Head of caudate nucleus (tissue), 42 donors: ENCODE data around the gene RAB11FIP4.
A peak's percentile ranks its signal among the peaks of the same experiment; 100 is the strongest.
"Not testable (repeated sequence)": the region's sequence is repeated elsewhere in the genome, so short reads cannot be mapped to it uniquely, and the experiment has no call there.

Source experiments
- DNase-seq, 42 donors: peaks; one replicate each; pipeline versions ENCODE4 v3.0.0 to v3.0.0-alpha.2; 2020 to 2021; ENCODE audit warnings: mixed read lengths in 7 of 42
- intact Hi-C: fragments of 100-400 bp; cut with DNase I; formaldehyde crosslinking; loops from one replicate; pipeline ENCODE4 v1.15.0; 2022

RAB11FIP4 gene

DNA sequence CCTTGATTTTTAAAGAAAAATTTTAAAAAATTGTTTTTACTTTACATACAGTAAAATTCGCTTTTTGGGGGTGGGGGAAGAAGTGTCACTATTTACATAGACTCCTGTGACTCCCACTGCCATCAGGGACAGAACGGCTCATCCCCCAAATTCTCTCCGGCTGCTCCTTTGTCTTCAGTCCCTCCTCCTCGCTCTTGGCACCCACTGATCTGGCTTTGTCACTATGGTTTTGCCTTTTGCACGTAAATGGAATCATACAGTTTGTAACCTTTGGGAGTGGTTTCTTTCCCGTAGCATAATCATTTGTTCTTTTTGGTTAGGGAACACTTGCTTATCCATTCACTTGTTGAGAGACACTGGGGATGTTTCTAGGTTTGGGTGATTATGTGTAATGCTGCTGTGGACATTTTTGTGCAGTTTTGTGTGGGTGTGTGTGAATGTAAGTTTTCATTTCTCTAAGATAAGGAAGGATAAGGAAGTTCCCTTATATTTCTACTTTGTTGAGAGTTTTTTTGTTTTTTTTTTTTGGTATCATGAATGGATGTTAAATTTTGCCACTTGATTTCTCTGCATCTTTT, 27.4 kb downstream of the RAB11FIP4 start:
- peak in 28 of 42 donors; percentile 30 to 83 (median 55) for DNase-seq
- intact Hi-C loops = no loop called here

DNA sequence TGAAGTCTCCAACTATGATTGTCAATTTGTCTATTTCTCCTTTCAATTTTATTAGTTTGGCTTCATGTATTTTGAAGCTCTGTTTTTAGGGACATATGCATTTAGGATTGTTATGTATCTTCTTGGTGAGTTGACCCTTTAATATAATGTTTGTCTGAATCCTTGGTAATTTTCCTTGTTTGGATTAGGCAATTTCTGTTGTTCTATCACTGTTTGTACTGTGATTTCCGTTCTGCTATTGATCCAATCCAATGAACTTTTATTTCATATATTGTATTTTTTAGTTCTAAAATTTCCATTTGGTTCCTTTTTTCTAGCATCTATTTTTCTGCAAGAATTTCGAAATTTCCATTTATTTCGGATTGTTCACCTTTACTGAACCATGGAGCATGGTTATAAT, 31.0 kb downstream of the RAB11FIP4 start:
- no peak for DNase-seq
- intact Hi-C loops = no loop called here

- intact Hi-C loops = no loop called here
- no peak for DNase-seq
Measured at GRCh38 chr17:31424944-31425281, 33.4 kb downstream of the RAB11FIP4 start.

GRCh38 chr17:31425282-31426040, 34.0 kb downstream of the RAB11FIP4 start:
- intact Hi-C loops = no loop called here
- peak in 39 of 42 donors; percentile 39 to 84 (median 69) for DNase-seq

DNA sequence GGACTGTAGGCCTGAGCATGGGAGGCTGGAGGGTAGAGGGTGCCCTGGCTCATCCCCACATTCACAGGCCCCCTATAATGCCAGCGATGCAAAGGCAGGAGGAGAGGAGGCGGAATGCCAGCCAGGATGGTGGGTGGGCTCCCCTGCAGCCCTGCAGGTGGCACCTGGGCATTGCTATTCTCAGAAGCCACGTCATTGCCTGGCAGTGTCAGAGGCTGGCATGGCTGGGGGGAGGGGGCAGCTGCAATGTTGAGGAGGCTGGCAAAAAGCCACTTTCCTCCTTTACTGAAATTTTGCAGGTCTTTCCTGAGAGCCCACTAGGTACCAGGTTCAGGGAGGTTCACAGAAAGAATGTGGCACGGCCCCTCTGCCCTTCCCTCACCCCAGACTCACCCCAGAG, 36.2 kb downstream of the RAB11FIP4 start:
- peak in 40 of 42 donors; percentile 41 to 88 (median 65) for DNase-seq
- intact Hi-C loops = no loop called here

GRCh38 chr17:31428111-31428510, 36.6 kb downstream of the RAB11FIP4 start:
- DNase-seq = peak in 2 of 42 donors; percentile 4 to 27
- intact Hi-C loops = no loop called here

- DNase-seq = peak in 1 of 42 donors; percentile 1
- intact Hi-C loops = no loop called here
Measured at GRCh38 chr17:31428512-31428911, 37.0 kb downstream of the RAB11FIP4 start.

- DNase-seq = no peak
- intact Hi-C loops = no loop called here
Measured at GRCh38 chr17:31431098-31431851, 39.8 kb downstream of the RAB11FIP4 start.

GRCh38 chr17:31431852-31432658, 40.6 kb downstream of the RAB11FIP4 start:
- DNase-seq = no peak

GRCh38 chr17:31433091-31433790, 41.8 kb downstream of the RAB11FIP4 start:
- no peak for DNase-seq
- intact Hi-C loops = no loop called here

More at GRCh38 chr17:31431852-31432658, 40.6 kb downstream of the RAB11FIP4 start:
- intact Hi-C loops = no loop called here

GRCh38 chr17:31433811-31434726, 42.6 kb downstream of the RAB11FIP4 start:
- no peak for DNase-seq

DNA sequence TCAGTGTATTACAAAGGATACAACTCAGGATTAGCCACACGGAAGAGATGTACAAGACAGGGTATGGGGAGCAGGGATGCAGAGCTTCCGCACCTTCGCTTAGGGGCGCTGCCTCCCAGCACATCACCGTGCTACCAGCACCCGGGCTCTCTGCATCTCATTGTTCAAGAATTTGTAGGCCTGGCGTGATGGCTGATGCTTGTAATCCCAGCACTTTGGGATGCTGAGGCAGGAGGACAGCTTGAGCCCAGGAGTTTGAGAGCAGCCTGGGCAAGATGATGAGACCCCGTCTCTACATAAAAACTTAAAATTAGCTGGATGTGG, 43.2 kb downstream of the RAB11FIP4 start:
- no peak for DNase-seq
- intact Hi-C loops = loop anchor here (5.0 kb wide), 1 partner anchor 93 kb away; no protein-coding TSS in a partner anchor

More at GRCh38 chr17:31433811-31434726, 42.6 kb downstream of the RAB11FIP4 start:
- intact Hi-C loops = no loop called here

GRCh38 chr17:31435581-31435980, 44.1 kb downstream of the RAB11FIP4 start:
- no peak for DNase-seq
- intact Hi-C loops = loop anchor here (5.0 kb wide), 1 partner anchor 92 kb away; no protein-coding TSS in a partner anchor

DNA sequence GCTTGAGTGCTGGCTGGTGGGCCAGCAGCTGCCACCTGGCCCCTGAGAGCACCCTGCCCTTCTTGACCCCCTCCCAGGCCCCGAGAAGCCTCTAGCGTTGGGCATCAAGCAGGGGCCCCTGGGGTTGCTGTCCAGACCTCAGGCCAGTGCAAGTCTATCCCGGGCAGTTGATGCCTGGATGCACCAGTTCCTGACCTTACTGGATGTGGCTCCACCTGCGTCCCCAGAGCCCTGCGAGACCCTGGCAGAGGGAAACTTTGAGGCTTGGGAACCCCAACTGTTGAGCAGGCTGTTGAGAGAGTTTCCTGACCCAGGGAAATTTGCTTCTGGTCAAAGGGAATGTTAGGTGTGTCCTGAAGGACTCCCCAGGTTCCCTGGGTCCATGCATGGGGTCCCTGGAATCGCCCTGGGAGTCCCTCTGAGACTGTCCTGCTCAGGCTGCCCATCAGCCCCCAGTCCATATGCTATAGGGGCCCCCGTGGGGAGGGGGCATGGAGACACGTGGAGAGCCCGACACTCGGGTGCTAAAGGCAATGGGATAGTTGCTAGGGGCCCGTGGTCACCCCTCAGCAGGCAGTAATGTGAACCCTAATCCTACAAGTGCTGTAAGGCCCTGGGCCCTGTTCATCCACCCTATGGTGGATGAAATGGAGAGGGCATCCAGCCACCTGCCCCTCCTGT, 46.4 kb downstream of the RAB11FIP4 start:
- intact Hi-C loops = loop anchor here (5.0 kb wide), 1 partner anchor 89 kb away; no protein-coding TSS in a partner anchor
- DNase-seq = no peak

DNA sequence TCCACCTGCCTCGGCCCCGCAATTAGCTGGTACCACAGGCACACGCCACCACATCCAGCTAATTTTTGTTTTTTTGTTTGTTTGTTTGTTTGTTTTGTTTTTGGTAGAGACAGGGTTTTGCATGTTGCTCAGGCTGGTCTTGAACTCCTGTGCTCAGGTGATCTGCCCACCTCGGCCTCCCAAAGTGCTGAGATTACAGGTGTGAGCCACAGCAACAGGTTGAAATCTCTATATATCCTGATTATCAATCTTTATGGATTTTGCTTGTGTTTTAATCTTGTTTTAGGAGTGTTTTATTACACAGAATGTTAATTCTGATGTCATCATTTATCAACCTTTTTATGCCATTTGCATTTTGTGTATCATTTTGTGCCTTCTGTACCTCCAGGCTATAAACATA, 48.2 kb downstream of the RAB11FIP4 start:
- intact Hi-C loops = loop anchor here (5.0 kb wide), 1 partner anchor 88 kb away; no protein-coding TSS in a partner anchor
- no peak for DNase-seq

DNA sequence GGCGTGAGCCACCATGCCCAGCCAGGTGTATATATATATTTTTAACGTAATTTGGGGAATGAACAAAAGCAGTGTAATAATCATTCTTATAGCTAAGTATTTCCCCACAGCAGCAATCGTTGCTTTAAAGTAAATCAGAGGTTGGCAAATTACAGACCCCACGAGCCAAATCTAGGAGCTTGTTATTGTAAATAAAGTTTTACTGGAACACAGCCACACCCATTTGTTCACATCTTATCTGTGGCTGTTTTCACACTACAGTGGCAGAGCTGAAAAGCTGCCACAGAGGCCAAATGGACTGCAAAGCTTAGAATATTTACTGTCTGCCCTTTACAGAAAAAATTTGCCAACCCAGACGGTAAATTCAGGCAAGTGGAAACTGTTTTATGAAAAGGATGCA, 50.8 kb downstream of the RAB11FIP4 start:
- DNase-seq = no peak
- intact Hi-C loops = no loop called here

GRCh38 chr17:31442856-31443255, 51.4 kb downstream of the RAB11FIP4 start:
- intact Hi-C loops = not testable (repeated sequence)

More at GRCh38 chr17:31442856-31443255, 51.4 kb downstream of the RAB11FIP4 start:
- DNase-seq = not testable (repeated sequence)
